HG02678 (cell line): ENCODE results near the gene STAM2.
"Not testable (repeated sequence)": the region's sequence is repeated elsewhere in the genome, so short reads cannot be mapped to it uniquely, and the experiment has no call there.

Experiments used
- ATAC-seq: cut with Tn5 transposase; IDR thresholded peaks from one replicate; pipeline ENCODE4 v1.9.1; 2021; ENCODE audit warnings: mild to moderate bottlenecking, moderate library complexity; ENCODE audit not compliant: unreplicated experiment

The STAM2 gene

DNA sequence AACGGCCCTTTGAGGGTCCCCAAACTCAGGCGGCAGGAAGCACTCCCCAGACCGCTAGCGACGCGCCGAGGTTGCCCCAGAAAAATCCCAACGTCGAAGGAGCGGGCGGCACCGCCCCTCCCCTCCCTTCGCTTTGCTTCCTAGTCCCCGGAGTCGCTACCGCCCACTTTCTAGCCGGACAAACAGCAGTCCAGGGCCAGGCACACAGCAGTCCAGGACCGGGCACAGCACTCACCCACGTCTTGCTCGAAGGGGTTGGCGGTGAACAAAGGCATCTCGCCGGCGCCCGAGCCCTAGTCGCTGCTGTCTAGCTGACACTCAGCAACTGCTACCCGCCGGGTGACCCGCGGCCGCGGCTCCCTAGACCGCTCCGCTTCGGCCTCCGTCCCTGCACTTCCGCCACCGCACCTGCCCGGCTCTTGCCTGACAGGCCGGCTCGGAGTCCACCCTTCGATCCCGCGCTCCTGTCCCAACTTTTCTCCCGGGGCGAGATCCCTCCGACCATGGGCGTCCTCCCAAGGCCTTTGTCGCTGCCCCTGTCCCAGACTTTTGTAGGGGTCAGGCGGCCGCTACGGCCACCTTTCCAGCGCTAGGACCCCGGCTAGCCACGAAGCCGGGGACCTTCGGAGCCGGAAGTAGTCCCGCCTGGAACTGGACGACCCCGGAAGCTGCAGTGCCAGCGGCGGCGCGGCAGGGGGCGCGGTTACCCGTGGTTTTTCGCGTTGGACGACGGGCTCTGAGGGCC is at the start of gene STAM2:
Gene STAM2, minus strand, starts transcription at position 396 of the 745 bp plus-strand sequence. Its CDS starts 121 bp downstream, at position 275.
- ATAC-seq = peak; percentile 77

DNA sequence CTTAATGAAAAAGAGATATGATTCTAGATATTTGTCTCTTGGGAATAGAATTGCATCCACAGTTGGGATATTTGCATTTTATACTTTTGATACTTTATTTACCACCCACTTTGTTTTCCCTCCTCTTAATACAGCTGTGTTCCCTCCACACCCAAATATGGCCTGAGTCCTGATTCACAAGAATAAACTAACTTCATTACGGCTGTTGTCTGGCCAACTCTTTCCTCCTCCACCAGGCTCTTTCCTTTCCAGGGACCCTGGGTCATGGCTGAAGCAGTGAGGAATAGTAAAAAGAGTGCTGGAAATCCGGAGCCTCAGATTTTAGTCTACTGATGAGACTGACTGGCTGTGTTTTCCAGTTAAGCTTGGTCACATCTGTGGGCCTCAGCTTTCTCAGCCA is 48.4 kb upstream of the STAM2 start:
- no peak for ATAC-seq

GRCh38 chr2:152222975-152223637 is 47.5 kb upstream of the STAM2 start:
- no peak for ATAC-seq

- no peak for ATAC-seq
These were observed 46.3 kb upstream of the STAM2 start for GRCh38 chr2:152221839-152222238.

GRCh38 chr2:152219077-152219828 is 43.7 kb upstream of the STAM2 start:
- no peak for ATAC-seq

DNA sequence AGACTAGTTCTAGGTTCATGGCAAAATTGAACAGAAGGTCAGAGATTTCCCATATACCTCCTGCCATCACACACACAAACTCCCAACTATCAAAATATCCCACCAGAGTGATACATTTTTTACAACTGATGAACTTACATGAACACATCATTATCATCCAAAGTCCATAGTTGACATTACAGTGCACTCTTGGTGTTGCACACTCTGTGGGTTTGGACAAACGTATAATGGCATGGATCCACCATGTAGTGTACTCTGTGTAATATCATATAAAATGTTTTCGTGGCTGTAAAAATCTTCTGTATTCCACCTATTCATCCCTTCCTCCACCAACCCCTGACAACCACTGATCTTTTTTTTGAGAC is 25.9 kb upstream of the STAM2 start:
- ATAC-seq = no peak

GRCh38 chr2:152200565-152201465 is 25.3 kb upstream of the STAM2 start:
- ATAC-seq = no peak

DNA sequence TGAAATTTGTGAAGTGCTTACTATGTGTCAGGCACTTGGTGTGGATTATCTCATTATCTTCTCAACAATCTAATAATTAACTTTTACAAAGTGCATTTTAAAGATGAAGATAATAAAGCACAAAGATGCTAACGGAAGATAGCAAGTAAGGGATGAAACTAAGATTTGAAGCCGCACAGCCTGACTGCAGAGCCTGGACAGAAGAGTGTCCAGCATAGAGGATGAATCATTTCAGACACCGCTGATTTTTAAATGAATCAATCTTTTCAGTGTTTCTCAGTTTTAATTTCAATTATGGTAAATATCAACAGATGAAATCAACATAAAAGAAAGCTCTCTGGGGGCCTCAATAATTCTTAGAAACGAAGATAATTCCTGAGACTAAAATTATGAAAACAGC is 24.5 kb upstream of the STAM2 start:
- ATAC-seq = no peak

GRCh38 chr2:152198499-152198898 is 22.9 kb upstream of the STAM2 start:
- no peak for ATAC-seq

GRCh38 chr2:152197508-152198284 is 22.1 kb upstream of the STAM2 start:
- ATAC-seq = not testable (repeated sequence)

- ATAC-seq = peak; percentile 64
These were observed 14.3 kb upstream of the STAM2 start for GRCh38 chr2:152189622-152190495.

DNA sequence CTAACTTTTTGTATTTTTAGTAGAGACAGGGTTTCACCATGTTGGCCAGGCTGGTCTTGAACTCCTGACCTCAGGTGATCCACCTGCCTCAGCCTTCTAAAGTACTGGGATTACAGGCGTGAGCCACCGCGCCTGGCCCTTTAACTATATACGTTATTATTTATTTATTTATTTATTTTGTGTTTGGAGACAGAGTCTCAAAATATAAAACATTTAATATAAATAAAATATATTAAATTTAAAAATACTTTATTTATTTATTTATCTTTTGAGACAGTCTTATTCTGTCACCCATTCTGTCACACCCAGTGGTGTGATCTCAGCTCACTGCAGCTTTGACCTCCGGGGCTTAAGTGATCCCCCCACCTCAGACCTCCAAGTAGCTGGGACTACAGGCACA is 11.2 kb upstream of the STAM2 start:
- ATAC-seq = not testable (repeated sequence)

GRCh38 chr2:152186262-152186661 is 10.7 kb upstream of the STAM2 start:
- no peak for ATAC-seq

DNA sequence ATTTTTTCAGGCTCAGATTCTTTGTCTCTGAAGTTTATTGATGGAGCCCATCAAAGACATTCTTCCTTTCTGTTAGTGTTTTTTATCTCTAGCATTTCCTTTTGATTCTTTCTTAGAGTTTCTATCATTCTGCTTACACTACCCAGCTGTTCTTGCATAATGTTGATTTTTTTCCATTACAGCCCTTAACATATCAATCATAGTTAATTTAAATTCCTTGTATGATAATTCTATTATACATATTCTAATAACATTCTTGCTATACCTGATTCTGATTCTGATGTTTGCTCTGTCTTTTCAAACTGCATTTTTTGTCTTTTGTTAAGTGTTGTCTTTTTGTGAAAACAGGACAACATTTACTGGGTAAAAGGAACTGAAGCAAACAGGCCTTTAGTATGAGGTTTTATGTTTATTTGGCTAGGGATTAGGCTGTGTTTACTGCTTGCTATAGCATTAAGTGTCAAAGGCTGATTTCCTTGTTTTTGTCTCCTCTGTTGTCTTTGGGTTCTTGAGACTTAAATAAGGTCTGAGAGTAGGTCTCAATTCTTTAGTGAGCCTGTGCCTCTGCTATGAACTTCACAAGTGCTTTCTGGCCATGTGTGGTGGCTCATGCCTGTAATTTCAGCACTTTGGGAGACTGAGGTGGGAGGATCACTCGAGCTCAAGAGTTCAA is 8.0 kb upstream of the STAM2 start:
- ATAC-seq = no peak

DNA sequence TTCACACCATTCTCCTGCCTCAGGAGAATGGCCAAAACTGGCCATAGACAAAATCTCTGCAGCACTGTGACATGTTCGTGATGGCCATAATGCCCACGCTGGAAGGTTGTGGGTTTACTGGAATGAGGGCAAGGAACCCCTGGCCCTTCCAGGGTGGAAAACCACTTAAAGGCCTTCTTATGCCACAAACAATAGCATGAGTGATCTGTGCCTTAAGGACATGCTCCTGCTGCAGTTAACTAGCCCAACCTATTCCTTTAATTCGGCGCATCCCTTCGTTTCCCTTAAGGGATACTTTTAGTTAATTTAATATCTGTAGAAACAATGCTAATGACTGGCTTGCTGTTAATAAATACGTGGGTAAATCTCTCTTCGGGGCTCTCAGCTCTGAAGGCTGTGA is 2.1 kb upstream of the STAM2 start:
- ATAC-seq = not testable (repeated sequence)

DNA sequence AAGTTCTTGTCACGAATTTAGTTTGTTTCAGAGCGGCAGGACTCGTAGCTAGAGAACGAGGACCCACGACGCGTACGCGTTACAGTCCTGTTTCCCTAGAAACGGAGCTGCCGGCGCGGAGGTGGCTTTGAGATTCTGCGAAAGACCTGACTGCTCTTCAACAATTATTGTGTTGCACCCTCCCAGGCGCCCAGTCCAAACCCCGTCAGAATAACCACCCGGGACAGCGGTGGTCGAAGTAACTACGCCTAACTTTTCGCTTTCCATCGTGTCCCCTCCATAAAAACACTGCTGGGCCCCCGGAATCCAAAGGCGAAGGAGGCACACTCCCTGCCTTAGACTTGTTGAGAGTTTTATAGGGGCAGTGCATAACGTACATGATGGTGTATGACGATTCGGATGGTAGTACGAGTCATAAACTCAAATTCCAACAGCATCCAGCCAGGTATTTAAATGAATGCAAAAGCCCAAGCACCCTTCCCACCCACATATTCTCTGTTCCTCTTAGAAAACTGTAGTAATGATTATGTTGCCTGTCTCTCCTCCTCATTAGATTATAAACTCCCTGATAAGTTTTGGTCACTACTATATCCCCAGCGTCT is 651 bp upstream of the STAM2 start:
- ATAC-seq = peak; percentile 13

- ATAC-seq = peak; percentile 23
These were observed 573 bp downstream of the STAM2 start for GRCh38 chr2:152175012-152175367.

DNA sequence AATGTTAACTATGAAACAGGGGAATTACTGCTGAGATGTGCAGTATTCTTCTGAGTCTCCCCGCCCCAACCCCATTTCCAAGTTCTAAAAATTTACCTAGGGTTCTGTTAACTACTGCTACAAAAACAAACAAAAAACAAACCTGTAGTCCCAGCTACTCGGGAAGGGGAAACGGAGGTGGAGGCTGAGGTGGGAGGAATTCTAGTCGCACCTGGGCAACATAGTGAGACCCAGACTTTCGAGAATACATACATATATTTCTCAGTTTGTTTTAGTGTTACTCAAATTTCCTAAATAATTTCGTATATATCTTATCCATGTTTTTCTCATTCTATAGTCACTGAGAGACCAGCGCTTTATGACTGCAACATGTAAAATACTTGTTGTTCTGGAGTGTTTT is 989 bp downstream of the STAM2 start:
- ATAC-seq = no peak
